LNCaP clone FGC (cell line): ENCODE data around the gene NFIA.
"Not testable (repeated sequence)": the region's sequence is repeated elsewhere in the genome, so short reads cannot be mapped to it uniquely, and the experiment has no call there.

Experiments used
- DNase-seq: peaks from one replicate; pipeline ENCODE4 v3.0.0-alpha.2; 2011; ENCODE audit warnings: low read depth
- H3K4me3 ChIP-seq: 2 replicates; pipeline ENCODE4 v1.5.1; 2011; ENCODE audit warnings: mild to moderate bottlenecking, low read depth, low read length, control low read depth
- TF ChIP-seq, protein P1 (sequence below): IDR thresholded peaks from 2 replicates; pipeline ENCODE4 v1.5.1; 2012; ENCODE audit warnings: mild to moderate bottlenecking; ENCODE audit not compliant: control insufficient read depth, insufficient read depth; ENCODE audit errors: extremely low read depth

NFIA gene

DNA sequence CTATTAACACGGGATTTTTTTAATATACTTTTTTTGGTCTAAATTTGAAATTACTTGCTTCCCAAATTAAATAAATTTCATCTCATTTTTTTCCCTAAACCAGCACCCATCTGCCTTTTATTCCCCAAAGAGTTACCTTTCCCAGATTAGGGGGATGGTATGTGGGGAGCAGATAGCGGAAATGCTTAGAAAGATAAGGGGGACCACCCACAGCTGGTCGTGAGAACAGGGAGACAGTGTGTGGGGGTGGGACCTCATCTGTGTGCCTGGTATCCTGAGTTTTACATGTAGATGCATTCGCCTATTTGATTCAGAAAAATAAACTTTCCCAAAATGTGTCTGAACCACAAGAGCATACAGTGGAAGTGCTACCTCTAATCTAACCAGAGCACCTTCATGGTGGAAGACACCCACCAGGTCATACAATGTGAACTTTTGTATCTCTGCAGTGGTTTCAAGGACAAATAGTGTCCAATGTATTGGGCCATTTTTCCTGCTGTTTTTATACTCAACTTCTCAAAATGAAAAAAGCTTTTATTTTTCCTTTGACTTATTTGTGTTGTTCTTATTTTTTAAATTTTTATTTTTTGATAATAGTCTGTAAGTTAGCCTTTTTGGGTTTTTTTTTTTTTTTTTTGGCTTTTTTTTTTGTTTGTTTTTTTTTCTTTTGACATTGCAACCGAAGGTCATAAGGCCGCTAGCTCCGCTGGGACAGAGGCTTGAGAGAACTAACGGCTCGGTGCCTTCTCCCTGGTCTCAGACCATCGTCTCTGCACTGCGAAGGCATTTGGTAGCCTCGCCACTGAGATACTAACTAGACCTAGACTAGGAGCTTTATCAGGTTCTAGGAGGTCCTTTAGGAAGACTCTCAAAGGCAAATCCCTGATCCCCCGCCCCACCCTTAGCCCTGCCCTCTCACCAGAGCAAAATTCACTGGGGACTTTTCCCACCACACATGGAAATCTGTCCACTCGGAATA is 379.3 kb downstream of the NFIA start:
- no peak for DNase-seq
- TF ChIP-seq, protein P1, sequence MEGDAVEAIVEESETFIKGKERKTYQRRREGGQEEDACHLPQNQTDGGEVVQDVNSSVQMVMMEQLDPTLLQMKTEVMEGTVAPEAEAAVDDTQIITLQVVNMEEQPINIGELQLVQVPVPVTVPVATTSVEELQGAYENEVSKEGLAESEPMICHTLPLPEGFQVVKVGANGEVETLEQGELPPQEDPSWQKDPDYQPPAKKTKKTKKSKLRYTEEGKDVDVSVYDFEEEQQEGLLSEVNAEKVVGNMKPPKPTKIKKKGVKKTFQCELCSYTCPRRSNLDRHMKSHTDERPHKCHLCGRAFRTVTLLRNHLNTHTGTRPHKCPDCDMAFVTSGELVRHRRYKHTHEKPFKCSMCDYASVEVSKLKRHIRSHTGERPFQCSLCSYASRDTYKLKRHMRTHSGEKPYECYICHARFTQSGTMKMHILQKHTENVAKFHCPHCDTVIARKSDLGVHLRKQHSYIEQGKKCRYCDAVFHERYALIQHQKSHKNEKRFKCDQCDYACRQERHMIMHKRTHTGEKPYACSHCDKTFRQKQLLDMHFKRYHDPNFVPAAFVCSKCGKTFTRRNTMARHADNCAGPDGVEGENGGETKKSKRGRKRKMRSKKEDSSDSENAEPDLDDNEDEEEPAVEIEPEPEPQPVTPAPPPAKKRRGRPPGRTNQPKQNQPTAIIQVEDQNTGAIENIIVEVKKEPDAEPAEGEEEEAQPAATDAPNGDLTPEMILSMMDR, result no peak
- no peak overlapping the region for H3K4me3 ChIP-seq

DNA sequence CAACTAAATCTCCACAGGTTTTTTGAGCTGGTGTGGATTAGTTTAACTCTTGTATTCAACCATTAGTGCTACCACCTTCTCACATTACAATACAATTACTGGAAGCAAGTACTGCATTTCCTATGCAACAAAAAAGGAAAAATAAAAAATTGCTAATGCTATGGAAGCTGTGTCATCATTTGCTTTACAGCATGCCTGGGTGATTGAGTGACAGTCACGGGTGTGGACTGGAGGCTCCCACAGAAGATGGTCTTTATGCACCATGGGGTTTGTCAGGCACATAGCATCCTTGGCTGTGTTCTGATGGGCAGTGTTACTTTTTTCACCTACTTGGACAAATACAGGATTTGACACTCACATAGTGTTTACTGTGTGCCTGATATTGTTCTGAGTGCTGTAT is 380.3 kb downstream of the NFIA start:
- TF ChIP-seq, protein P1, result no peak
- DNase-seq, result no peak
- H3K4me3 ChIP-seq, result no peak overlapping the region

- no peak overlapping the region for H3K4me3 ChIP-seq
- TF ChIP-seq, protein P1, result no peak
Measured at GRCh38 chr1:61463220-61463619, 380.9 kb downstream of the NFIA start.

GRCh38 chr1:61467836-61468235 is 385.5 kb downstream of the NFIA start:
- not testable (repeated sequence) for DNase-seq, H3K4me3 ChIP-seq

More at GRCh38 chr1:61463220-61463619, 380.9 kb downstream of the NFIA start:
- DNase-seq, result no peak

GRCh38 chr1:61469365-61469764 is 387.0 kb downstream of the NFIA start:
- H3K4me3 ChIP-seq, result no peak overlapping the region
- TF ChIP-seq, protein P1, result no peak
- no peak for DNase-seq

DNA sequence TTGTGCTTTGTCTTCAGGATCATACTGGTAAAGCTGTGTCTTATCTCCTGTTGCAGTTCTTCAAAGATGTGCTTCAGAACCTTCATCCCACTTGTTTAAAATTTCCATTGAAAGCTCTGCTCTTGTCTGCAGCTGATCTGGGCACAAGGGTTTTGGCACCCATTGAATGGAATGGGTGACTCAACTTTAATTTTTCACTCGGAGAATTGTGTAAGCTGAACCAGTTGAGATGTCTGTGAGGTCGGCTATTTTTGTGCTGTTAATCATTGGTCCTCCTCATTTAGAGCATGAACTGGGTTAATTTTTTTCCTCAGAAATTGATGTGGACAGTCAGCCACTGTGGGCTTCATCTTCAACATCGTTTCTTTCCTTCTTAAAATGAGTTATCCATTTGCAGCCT is 390.5 kb downstream of the NFIA start:
- DNase-seq, result no peak
- TF ChIP-seq, protein P1, result no peak
- no peak overlapping the region for H3K4me3 ChIP-seq

- TF ChIP-seq, protein P1, result no peak
- no peak for DNase-seq
Measured at GRCh38 chr1:61474269-61474817, 392.0 kb downstream of the NFIA start.

More at GRCh38 chr1:61474269-61474817, 392.0 kb downstream of the NFIA start:
- no peak overlapping the region for H3K4me3 ChIP-seq
